ENCODE data around the gene NOC2L.

DNA sequence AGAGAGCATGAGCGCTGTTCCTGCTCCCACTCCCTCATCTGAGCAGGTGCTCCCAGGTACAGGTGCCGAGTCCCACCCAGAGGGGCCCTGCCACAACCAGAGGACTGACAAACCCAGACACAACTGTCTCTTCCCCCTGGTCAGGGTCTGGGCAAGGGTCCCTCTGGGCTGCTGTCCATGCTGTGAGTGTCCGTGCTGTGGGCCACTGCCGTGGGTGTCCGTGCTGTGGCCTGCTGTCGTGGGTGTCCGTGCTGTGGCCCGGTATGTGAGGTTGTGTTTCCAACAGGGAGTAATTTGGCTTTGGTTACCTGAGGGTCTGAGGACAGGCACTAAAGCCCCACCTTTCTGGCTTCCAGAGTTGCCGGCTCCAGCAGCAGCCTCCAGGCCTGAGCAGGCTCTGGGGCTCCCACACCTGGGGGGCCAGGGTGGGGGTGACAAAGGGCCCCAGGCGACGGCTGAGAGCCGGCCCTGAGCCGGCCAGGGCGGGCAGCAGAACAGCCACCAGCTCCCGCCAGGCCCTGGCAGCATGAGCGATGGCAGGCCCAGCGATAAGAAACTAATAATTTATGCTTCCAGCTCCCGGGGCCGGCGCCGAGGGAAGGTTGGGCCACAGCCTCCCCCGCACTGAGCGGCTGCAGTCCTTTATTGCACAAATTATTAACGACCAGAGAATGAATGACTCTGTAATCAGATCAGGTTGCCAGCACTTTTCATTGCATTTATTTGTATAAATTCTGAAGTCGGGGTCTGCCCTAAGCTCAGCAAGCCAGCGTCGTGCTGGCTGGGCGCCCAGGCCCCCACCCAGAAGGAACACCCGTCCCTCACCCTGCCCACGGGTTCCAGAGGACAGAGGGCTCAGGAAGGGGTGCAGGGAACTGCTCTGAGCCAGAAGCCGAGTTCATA is 42.6 kb downstream of the NOC2L start:
- TF ChIP-seq, protein P1, sequence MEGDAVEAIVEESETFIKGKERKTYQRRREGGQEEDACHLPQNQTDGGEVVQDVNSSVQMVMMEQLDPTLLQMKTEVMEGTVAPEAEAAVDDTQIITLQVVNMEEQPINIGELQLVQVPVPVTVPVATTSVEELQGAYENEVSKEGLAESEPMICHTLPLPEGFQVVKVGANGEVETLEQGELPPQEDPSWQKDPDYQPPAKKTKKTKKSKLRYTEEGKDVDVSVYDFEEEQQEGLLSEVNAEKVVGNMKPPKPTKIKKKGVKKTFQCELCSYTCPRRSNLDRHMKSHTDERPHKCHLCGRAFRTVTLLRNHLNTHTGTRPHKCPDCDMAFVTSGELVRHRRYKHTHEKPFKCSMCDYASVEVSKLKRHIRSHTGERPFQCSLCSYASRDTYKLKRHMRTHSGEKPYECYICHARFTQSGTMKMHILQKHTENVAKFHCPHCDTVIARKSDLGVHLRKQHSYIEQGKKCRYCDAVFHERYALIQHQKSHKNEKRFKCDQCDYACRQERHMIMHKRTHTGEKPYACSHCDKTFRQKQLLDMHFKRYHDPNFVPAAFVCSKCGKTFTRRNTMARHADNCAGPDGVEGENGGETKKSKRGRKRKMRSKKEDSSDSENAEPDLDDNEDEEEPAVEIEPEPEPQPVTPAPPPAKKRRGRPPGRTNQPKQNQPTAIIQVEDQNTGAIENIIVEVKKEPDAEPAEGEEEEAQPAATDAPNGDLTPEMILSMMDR (IDR thresholded peaks at IDR 0.05), result no peak
- no peak for TF ChIP-seq POLR2A (IDR thresholded peaks at IDR 0.05)

All from breast epithelium (tissue), 3 donors.